GM12874 (cell line): ENCODE measurements around the gene SLC18A2.

Source experiments
- CTCF ChIP-seq: IDR thresholded peaks from 2 replicates; pipeline ENCODE4 v1.5.1; 2011; ENCODE audit warnings: low read depth, mild to moderate bottlenecking, control low read depth, low read length, moderate library complexity; ENCODE audit not compliant: insufficient read depth

The SLC18A2 gene

DNA sequence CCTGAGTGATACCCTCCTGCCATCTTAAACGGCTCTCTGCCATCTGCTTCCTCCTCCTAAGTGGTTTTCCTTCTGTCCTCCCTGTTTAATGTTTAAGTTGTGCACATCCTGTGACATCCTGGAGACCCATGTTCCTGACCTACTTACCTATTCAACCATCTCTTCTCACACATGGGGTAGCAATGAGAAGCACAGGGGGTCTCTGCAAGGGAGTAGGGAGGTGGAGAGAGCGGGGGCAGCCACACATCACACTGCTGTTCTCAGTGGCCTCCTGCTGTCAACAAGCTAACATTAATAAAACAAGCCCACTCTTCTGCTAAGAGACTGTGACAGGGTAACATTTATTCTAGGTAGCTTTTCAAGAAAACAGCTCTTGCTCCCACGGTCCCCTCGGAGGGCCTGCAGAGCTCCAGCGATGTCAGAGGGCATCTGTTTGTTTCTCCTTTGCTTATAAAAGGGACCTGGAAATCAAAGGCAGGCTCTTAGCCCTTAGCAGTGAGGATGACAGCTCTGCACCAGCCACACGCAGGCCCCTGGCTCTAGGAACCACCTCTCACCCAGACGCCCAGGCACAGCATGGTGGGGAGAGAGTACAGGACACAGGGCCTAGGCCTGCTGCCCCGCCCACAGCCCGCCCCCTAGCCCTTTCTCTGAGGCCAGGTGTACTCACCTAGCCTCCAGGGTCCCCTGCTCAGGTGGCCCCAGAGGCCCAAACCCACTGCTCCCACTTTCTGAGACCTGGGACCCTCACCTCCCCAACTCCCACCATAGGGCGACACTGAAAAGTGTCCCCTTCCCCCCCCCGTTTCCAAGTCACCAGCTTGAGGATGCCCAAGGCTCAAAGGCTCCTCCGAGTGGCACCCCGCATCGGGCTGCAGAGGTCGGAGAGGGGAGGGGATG is 943 bp upstream of the SLC18A2 start:
- no peak for TF ChIP-seq CTCF

GRCh38 chr10:117241541-117242462 is 888 bp downstream of the SLC18A2 start:
- no peak for TF ChIP-seq CTCF

DNA sequence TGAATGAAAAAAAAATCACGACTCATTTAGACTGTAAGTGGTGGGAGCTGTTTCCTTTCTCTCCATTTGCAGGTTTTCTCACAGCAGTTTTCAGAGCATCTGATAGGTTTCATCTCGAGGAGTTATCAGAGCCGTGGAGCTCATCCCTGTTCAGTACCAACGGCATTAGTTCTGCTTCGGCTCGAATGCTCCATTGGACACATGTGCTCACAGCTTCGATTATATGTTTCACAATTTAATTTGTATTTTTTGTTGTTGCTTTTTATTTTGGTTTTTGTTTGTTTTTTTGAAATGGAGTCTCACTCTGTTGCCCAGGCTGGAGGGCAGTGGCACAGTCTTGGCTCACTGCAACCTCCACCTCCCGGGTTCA is 1.5 kb downstream of the SLC18A2 start:
- no peak for TF ChIP-seq CTCF

DNA sequence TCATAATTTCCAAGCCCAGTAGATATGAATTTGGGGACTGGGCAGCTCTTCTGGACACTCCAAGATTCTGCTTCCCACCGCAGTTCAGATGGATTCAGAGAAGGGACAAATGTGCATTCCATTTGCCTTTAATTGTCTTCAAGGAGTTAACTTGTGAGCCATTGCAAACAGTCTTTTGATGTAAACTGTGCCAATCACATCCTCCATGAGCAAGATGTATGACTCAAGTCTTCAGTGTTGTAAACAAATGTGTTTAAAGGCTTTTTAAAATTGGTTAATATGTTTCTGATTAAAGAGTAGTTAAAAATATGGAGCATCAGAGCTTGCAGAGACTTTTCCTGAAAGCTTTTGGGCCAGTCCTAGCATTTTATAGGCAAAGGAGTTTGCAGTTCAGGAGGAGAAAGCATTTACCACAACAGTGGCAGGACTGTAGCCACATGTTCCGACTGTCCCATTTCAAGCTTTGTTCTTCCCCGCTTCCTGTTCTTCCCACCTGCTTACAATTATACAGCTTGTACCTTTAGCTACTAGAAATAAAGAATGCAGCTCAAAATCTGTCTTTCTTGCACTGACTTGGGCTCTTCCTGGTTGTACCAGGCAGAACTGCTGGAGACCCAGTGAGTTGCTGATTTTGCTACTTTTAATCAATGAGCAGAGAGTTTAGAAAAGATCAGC is 6.2 kb downstream of the SLC18A2 start:
- TF ChIP-seq CTCF, result no peak

- no peak for TF ChIP-seq CTCF
Observed at GRCh38 chr10:117248750-117249465, 8.0 kb downstream of the SLC18A2 start.

GRCh38 chr10:117249493-117250093 is 8.7 kb downstream of the SLC18A2 start:
- TF ChIP-seq CTCF, result no peak
